ENCODE data around the gene CCDC38.
A peak's percentile ranks its signal among the peaks of the same experiment; 100 is the strongest.
"Not testable (repeated sequence)": the region's sequence is repeated elsewhere in the genome, so short reads cannot be mapped to it uniquely, and the experiment has no call there.

The CCDC38 gene

DNA sequence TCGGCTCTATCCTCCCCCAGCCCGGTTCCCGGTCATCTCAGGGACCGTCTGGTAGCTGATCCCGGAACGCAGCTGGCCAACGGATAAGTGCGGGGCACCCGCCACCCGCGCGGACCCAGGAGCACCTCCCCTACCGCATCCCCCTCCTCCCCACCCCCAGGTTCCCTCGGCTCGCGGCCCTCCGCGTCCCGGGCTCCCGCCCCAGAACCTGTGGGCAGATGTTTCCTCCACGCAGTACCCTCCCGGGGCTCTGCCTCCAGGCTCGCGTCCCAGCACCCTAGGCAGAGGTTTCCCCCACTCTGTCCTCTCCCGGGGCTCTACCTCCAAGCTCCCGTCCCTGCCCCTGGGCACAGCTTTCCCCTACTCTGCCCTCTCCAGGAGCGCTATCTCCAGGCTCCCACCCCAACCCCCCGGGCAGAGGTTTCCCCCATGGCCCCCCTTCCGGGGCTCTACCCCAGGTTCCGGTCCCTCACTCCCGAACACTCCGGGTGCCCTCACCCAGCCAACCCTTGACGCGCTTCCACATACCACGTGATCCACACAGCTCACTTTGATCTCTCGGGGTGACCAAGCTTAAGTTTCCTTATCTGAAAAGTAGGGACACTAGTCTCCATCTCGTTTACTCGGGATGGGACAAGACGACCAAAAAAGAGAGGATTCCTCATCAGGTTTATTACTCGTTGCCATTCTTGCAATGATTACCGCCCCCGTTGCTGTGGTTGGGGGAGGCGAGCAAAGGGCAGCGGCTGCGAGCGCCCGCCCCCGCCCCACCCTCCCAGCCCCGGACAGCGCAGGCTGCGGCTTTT lies at the start of gene CCDC38:
TSS of gene CCDC38 (minus strand) at position 91 of the 806 bp plus-strand sequence. CDS start 6,105 bp downstream, outside the sequence.
- DNase-seq: peak; percentile 78

DNA sequence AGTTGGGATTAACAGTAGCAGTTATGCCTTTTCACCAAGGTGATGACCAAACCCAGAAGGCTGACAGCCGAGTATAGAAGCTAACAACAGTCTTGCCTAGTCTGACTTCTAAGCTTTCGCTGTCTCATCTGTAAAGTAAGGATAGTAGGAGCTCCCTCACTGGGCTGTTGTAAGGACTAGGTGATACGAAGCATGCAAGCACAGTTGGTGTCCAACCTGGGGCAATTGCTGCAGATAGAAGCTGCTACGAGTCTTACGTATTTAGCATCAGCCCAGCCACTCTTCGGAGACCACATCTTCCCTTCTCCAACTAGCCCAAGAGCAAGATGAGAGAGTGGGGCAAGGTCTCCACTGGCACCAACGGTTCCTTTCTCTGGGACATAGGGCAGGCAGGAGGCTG lies 47.7 kb upstream of the CCDC38 start:
- no peak for DNase-seq

DNA sequence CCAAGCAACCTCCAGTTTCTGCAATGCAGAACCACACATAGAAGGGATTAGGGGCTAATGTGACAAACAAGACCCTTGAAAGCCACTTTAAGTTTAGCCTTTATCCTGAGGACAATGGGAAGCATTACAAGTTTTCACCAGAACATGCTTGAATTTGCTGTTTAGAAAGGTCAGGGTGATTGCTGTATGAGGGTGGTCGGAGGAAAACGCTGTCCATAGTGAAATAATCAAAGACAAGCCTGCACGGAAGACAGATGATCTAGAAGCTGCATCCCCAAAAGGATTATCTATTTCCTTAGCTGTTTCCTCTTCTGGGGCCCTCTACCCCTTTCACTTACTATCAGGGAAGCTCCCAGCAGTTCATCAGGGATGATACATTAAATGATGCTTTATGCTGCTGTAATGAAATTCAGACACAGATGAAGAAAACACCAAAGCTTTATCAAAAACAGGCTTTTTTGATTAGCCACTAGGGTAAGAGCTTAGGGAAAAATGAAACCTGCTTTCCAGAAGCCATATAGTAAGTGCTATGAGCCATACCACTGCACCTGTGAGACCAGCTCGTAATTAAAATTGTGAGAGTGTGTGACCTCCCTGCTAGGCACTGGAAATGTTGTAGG lies 47.2 kb upstream of the CCDC38 start:
- no peak for DNase-seq

DNA sequence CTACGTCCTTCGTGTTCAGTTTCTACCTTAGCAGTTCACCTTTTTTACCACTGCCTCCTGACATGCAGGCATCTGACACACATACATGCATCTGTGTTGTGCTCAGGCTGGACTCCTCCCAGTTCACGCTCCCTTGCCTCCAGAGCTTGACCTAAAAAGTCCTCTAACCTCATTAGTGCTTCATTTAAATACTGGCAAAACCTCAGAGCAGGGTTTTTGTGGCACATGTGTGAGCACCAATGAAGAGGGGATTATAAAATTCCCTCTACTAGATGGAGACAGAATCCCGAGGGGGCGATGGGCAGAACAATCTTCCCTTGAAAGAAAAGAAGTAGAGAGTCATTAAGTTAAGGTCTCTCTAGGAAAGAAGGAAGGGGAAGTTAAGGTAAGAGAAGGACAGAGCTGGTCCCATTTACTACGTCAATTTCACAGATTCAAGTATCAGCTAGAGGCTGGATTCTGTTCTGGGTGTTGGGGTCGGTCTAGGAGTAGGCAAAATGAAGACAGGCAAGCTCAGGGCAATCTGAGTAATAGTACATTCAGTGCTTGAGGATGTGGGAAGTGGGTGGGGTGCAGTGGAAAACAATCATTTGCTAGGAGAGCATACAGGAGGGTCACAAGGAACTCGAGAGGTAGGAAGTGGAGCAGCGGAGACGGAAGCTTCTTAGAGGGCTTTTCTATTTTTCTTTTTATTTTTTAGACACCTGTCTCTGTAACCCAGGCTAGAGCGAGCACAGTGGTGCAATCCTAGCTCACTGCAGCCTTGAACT lies 46.3 kb upstream of the CCDC38 start:
- no peak for DNase-seq

DNA sequence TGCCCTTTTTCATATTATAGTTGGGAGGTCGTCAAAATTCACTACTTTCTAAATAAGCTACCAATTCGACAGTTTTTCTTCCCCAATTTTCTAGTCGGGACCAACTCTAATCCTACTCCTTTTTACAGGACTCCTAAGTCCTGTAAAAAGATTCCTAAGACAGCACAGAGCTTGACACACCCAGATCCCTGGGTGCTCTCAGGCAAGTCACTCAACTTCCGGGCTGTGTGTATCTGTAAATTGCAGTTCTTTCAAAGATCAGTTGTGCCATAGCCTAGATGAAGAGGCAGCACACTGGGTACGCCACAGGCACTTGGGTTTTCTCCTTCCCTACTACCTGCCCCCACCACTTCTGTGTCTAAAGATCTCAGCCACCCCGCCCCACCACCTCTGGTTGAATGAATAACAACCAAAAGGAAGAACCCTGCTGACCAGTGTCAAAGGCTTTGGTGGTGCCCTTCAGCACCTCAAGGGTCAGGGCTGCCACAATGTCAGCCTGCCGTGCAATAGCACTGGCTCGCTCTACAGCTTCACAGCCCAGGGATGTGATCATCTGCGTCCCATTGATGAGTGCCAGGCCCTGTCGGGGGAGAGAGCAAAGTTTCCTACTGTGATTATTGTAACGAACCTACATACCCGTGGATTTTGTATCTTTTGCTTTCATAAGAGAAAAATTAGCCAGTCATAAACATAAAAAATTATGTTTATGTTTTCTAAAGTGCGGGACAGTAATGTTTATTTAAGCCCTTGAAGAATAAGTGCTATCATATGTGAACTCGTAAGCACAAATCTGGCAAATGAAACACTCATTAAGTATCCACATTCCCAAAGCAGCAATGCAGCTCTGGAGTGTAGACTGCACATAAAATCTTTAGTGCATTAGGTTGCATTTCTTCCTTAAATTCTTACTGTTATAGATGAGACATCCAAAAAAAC lies 44.5 kb upstream of the CCDC38 start:
- no peak for DNase-seq

DNA sequence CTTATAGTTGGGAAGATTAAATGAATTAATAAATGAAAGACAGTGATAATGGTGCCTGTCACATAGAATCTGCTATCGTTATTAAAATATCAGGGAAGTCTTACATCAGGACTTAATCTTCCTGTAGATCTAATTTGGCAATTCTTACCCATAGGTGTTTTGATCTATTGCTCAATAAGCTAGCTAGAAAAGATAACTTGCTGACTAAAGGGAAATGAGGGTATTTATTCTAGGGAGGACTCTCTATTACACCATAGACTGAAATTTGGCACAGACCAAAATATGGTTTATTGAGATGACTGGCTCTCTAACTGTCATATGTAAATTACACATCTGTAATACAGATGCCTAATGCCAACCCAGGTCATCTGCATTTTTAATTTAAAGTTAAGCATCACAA lies 42.3 kb upstream of the CCDC38 start:
- DNase-seq: no peak

DNA sequence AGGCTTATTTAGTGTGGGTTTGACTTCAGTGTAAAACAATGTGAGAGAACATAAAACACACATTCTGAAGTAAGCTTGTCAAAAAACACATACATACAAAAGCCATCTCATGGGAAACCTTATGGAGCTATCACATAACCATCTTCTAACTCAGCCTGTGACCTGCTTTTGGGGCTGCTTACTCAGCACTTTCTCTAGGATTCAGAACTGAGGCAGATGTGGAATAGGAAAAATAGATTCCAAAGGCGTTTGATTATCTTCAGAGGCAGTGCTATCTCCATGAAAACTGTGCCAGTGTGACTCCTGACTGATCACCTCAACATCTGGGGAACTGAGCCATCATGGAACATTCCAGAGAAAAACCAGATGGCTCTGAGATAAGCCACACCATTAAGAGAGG lies 40.2 kb upstream of the CCDC38 start:
- DNase-seq: no peak

DNA sequence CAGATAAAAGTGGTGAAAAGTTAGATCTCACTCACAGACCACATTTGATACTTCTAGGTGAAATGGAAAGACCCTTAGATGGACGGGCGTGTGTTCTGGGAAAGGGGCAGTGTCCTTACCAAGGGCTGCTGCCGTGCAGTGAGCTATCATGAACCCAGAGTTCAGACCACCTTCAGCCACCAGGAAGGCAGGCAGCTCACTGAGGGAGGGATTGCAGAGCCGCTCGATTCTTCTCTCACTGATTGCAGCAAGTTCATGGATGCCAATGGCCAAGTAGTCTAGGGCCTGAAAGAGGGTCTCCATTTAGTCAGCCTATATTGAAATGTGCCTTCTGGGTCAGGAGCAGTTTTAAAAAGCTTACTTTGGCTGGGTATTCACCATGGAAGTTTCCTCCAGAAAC lies 38.0 kb upstream of the CCDC38 start:
- no peak for DNase-seq

DNA sequence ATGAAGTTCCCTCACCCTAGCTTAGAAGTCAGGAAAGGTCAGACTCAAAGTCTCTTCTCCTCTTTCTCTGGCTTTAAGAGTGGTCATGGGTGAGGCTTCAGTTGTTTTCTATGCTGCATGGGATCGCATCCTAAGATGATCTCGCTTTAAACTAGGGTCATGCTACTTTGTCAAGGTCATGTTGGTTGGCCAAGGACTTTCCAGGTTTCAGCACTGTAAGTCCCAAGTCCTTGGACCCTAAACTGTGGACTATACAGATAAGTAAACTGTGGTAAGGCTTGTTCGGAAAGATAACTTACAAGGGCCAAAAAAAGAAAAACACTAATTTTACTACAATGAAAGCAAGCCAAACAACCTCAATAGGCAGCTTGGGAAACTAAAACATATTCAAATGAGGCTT lies 36.4 kb upstream of the CCDC38 start:
- no peak for DNase-seq

DNA sequence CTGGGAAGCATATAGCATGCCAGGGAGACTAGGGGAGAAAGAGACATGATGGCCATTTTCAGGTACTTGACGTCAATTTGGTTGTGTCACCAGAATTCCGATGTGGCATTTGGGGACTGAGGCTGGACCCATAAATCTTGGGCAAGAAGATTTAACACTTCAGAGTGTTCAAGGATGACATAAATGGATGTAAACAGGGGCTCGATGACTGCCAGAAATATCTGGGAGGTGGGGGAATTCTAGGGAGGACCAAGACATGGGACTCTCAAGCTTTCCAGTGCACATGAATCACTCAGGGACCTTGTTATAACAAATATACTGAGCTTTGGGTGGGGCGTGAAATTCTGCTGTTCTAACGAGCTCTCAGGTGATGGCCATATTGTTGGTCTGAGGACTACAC lies 35.9 kb upstream of the CCDC38 start:
- no peak for DNase-seq

DNA sequence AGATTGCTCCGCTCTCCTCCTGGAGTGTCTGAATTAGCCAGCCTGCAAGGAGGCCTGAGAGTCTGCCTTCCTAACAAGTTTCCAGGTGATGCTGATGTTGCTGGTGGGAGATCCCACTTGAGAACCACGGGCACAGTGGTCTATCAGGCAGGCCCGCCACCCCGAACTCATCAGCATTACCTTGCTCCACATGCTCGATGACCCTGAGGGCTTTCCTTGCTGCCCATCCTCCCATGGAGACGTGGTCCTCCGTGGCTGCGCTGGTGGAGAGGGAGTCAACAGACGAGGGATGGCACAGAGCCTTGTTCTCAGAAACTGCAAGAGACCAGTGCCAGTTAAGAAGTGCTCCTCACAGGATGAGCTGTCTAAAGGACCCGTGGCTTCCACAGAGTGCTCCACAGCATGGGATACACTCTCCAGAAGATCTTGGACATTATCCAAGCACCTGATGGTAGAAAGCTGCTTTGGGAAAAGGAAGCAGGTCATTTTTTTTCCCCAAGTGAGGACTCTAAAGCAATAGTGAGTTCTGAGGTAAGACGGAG lies 35.4 kb upstream of the CCDC38 start:
- no peak for DNase-seq

DNA sequence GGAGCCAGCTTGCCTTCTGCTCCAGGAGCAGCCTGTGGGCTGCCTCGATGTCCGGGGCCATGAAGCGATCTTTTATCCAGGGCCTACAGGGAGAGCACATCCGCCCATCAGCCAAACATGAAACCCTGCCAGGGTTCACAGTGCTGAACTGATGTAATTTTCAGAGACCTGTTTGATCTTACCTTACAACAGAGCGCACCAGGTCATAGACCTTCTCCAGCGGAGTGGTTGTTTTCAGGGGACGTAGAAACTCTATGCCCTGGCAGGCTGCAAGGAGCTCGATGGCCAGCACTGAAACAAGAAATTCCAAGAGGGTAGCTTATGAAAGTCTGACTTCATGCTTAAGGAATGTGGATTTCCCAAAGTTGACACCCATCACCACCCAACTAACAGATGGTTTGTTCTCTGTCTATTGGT lies 34.0 kb upstream of the CCDC38 start:
- no peak for DNase-seq

DNA sequence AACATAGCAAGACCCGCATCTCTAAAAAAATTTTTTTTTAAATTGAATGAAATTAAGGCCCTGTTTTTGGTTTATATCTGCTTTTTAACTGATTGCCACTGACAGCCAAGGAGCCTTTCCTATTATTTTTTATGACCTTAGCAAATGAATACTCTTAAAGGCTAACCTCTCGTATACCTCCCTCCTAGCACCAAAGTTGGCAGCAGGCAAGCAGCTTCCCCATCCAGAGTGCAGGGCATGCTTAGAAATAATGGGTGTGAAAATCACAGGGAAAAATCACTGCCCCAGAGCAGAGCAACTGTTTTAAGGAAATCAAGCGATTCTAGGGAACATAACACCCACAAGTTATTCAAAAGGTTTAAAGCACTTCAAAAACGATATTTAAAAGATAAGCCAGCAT lies 33.1 kb upstream of the CCDC38 start:
- DNase-seq: no peak

DNA sequence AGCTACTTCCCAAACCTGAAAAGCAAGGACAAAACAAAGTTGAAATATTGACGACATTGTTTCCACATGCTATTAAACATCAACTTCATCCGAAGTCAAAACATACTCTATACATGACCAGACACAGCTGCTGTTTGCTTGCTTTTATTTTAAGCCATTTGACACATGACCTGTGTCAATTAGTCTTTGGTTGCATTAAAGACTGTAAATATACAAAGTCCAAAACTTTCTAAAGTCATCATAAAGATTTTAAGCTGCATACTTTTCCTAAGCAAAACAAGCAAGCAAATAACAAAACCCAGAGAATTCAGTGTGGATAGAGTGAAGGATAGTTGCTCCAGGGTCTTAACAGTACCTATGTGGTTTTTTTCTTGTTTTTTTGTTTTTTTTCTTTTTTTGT lies 31.9 kb upstream of the CCDC38 start:
- DNase-seq: no peak

DNA sequence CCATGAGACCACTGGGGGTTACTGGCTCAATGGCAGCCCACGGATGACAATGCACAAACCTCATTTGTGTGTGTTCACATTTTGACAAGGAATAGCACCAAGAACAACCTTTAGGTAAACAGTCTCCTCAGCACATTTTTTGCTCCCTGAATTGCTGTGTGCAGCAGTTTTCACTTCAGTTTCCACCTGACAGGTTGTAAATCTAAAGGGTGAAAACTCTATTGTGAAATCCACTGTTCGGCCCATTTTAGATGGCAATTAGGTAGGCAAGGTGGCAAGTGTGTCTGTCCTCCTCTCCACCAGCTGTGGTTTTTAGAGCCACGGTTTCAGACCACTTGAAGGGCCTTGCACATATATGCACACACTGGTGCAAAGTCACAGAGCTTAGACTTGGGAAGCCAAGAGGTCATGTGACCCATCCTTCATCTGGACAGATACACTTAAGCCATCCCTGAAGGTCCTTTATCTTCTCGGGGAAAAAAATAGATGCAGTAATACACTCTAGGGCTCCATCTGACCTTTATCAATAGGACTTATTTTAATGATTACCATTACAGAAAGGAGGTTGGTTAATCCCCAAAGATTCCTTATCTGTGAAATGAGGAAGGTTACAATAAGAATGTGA lies 30.5 kb upstream of the CCDC38 start:
- DNase-seq: no peak

DNA sequence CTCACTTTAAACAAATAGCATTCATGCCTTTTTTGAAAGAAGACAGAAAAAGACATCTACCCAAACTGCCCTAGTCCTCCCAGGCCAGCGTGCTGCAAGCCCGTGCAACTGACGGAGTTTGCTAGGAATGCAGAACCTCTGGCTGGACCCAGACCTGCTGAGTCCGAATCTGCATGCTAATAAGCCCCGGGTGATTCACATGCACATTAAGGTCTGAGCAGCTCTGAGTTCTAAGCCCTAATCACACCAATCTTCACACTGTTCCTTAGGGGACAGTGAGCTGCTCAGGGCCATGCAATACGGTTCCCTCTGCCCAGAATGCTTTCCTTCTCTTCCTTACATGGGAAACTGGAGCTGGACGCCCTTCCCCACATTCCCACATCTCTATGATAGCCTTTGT lies 28.5 kb upstream of the CCDC38 start:
- DNase-seq: no peak

DNA sequence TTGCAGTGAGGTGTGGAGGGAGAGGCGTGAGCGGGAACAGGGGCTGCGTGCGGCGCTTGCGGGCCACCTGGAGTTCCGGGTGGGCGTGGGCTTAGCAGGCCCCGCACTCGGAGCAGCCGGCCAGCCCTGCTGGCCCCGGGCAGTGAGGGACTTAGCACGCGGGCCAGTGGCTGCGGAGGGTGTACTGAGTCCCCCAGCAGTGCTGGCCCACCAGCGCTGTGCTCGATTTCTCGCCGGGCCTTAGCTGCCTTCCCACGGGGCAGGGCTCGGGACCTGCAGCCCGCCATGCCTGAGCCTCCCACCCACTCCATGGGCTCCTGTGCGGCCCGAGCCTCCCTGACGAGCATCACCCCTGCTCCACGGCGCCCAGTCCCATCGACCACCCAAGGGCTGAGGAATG lies 26.7 kb upstream of the CCDC38 start:
- DNase-seq: not testable (repeated sequence)

DNA sequence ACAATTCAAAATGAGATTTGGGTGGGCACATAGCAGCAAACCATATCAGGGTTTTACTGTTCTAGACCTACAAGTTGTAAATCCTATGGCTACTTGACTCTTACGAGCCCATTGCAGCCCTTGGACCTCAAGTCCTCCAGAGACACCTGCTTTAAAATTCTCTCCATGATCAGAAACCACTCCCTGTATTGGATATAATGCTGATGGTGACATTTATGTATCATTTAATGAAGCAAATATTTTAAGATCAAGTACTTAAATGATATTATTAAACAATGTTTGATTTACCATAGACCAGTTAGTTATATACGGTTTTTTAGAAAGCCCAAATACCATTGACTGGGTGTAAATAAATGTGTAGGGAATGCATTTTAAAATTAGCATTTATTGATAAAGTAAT lies 24.9 kb upstream of the CCDC38 start:
- DNase-seq: no peak

DNA sequence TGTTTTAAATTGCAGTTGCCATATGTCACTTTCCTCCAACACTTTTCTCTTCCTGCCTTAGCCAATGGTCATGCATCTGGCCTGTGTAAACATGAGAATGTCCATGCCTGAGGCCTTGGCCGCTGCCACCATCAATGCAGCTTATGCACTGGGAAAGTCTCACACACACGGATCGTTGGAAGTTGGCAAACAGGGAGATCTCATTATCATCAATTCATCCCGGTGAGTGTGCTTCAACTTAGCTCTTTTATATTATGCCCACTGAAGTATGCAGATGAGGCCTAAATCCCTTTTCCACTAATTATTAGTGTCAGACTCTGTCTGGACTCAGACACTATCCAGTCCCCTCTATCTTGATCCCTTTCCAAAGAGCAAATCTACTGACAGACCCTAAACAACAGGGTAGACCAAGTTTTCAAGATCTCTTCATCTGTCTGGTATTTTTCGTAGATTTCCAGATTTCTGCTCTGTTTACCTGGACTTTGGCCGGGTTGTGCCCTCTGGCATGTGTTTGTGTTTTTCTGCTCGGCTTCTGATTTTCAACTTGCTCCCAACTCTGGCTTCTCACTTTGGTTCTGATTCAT lies 24.0 kb upstream of the CCDC38 start:
- DNase-seq: no peak

DNA sequence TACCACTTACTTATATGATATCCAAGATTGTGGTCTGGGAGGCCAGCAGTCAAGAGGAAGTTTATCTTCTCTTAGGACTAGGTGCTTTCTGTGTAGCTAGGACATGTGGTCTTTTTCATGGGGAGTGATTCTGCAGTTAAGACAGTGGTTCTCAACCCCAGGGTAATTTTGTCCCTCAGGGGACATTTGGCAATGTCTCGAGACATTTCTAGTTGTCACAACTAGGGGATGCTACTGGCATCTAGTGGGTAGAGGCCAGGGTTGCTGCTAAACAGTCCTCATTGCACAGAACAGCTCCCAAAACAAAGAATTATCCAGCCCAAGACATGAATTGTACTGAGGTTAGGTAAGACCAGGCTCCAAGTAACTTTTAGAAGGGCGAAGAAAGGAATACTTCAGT lies 20.7 kb upstream of the CCDC38 start:
- DNase-seq: no peak

DNA sequence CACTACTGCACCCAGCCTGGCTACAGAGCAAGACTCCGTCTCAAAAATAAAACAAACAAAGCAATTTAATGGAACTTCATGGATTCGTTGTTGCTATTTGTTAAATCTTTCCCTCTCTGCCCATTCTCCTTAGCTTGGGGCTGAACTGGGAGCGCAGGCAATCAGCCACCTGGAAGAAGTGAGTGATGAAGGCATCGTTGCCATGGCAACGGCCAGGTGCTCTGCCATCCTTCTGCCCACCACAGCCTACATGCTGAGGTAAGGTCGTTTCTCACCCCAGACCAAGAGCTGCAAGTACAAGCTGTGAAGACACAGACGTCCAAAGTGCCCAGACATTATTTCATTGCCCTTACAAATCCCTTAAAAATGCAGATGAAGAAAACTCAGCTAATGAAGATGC lies 19.8 kb upstream of the CCDC38 start:
- no peak for DNase-seq

DNA sequence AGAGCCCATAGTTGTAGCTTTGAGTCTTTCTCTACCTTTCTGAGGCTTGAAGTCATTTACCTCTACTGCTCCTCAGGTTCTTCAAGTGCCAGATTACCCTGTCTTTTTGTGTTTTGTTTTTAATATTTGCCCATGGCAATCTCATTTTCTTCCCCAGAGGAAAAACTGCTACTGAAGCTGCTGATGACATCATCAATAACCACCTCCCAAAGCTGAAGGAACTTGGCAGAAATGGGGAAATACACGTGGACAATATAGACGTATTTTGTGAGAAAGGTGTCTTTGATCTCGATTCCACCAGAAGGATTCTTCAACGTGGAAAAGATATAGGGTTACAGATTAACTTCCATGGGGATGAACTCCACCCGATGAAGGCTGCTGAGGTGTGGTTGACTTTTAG lies 17.8 kb upstream of the CCDC38 start:
- DNase-seq: no peak
